ENCODE data around the gene NPL. TPM values are rescaled to one million over a fixed set of nuclear protein-coding genes. Genes with fewer than 3 reads are reported as not detected.
A peak's percentile ranks its signal among the peaks of the same experiment; 100 is the strongest.

Gene NPL
- total RNA-seq (ENCODE audit: unreplicated experiment): 2.3 TPM
- long read RNA-seq: 0 reads

DNA sequence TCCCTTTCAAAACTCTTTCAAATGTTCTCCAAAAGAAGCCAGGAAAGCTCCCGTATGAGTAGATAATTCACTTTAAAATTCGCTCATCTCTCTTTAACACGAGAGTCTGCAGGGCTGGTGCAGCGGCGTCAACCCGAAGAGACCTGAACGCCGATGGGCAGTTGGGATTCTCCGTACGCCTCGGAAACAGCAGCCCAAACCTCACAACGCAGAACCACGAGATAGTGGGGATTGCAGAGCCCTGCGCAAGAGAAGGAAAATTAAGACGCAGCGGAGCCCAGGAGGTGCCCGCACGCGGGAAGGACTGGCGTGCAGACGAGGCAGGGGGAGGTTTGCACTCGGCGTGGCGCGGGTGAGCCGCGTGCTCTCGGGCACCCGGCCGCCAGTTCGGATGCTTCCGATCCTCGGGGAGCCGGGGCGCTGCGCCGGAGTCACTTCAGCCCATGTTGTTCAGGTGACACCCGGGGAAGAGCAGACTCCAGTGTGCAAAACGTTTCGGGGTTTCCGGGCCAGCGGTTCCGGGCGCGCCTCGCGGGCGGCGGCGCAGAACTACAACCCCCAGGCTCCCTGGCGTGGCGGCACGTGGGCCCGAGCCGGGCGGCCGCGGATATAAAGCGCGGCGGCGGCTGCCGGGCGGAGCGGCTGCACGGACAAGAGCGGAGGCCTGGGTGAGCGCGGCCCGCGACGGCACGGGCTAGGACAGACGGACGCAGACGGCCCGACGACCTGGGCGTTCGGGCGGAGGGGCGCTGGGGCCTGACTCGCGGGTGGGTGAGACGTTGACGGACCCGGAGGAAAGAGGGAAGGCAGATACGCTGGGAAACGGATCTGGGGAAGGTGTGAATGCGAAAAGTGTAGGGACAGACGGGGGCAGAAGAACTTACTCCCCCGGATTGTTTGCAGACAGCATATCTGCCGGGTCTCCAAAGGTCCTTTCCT lies at the start of gene NPL:
NPL (plus strand) TSS at position 636 of the 939 bp plus-strand sequence. CDS start 4,599 bp downstream, outside the sequence.
- no peaks in the 10 kb centered on the region for H3K36me3 Mint-ChIP-seq (ENCODE audit: unreplicated experiment)
- peaks cover 6% of the 10 kb centered on the region for H3K27me3 Mint-ChIP-seq (ENCODE audit: unreplicated experiment)
- DNase-seq: peak; percentile 82
- no peak within 1 kb of the TSS for H3K27ac Mint-ChIP-seq (ENCODE audit: unreplicated experiment)
- TF ChIP-seq CTCF (IDR thresholded peaks at IDR 0.05; ENCODE audit: partially characterized antibody, unreplicated experiment): no peak
- H3K9me3 Mint-ChIP-seq (ENCODE audit: unreplicated experiment): no peaks in the 10 kb centered on the region
- H3K4me3 Mint-ChIP-seq (ENCODE audit: unreplicated experiment): peak within 1 kb of the TSS; percentile 96
- peaks cover 5% of the 10 kb centered on the region for H3K4me1 Mint-ChIP-seq (ENCODE audit: low read depth, unreplicated experiment)

DNA sequence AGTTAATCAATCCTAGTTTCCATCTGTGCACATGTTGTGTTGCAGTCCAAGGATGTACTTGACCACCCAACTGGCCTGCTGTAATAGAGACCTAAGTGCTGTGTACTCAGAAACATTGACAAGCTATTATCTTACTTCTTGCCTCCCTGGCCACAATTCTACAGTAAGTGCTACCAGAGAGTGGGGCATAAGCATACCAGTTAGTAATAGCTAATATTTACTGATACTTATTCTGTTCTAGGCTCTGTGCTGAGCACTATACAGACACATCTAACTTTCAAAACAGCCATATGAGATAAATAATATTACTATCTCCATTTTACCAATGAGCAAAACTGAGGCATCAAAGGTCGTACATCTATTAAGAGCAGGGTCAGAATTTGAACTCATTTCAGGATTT lies 49.5 kb upstream of the NPL start:
- Mint-ChIP-seq H3K9me3 (ENCODE audit: unreplicated experiment) (peaks cover 5% of the 10 kb centered on the region), H3K27ac (ENCODE audit: unreplicated experiment) (no peak overlapping the region), H3K4me1 (ENCODE audit: low read depth, unreplicated experiment) (peaks cover 4% of the 10 kb centered on the region), H3K36me3 (ENCODE audit: unreplicated experiment) (no peaks in the 10 kb centered on the region), H3K27me3 (ENCODE audit: unreplicated experiment) (peaks cover 3% of the 10 kb centered on the region), H3K4me3 (ENCODE audit: unreplicated experiment) (no peak overlapping the region)
- no peak for TF ChIP-seq CTCF (IDR thresholded peaks at IDR 0.05; ENCODE audit: partially characterized antibody, unreplicated experiment)
- no peak for DNase-seq

DNA sequence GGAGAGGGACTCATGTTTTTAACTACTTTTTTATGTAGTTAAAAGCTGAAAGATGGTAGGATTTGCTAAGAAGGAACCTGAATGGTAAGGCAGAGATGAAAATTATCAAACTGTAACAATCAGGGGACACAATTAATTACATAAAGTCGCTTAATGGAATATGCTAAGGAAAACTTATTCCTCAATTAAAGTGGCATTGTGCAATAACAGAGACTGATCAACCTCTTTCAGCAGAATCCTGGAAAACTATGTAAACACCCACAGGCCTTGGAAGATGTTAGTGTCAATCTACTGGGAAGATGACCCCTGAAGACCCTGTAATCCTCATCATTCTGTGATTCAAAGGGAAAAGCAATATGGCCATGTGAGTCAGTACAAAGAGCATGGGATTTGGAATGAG lies 46.8 kb upstream of the NPL start:
- H3K27ac Mint-ChIP-seq (ENCODE audit: unreplicated experiment): no peak overlapping the region
- no peak overlapping the region for H3K4me3 Mint-ChIP-seq (ENCODE audit: unreplicated experiment)
- no peaks in the 10 kb centered on the region for H3K36me3 Mint-ChIP-seq (ENCODE audit: unreplicated experiment)
- DNase-seq: no peak
- peaks cover 5% of the 10 kb centered on the region for H3K9me3 Mint-ChIP-seq (ENCODE audit: unreplicated experiment)
- TF ChIP-seq CTCF (IDR thresholded peaks at IDR 0.05; ENCODE audit: partially characterized antibody, unreplicated experiment): no peak
- peaks cover 3% of the 10 kb centered on the region for H3K27me3 Mint-ChIP-seq (ENCODE audit: unreplicated experiment)
- peaks cover 4% of the 10 kb centered on the region for H3K4me1 Mint-ChIP-seq (ENCODE audit: low read depth, unreplicated experiment)

DNA sequence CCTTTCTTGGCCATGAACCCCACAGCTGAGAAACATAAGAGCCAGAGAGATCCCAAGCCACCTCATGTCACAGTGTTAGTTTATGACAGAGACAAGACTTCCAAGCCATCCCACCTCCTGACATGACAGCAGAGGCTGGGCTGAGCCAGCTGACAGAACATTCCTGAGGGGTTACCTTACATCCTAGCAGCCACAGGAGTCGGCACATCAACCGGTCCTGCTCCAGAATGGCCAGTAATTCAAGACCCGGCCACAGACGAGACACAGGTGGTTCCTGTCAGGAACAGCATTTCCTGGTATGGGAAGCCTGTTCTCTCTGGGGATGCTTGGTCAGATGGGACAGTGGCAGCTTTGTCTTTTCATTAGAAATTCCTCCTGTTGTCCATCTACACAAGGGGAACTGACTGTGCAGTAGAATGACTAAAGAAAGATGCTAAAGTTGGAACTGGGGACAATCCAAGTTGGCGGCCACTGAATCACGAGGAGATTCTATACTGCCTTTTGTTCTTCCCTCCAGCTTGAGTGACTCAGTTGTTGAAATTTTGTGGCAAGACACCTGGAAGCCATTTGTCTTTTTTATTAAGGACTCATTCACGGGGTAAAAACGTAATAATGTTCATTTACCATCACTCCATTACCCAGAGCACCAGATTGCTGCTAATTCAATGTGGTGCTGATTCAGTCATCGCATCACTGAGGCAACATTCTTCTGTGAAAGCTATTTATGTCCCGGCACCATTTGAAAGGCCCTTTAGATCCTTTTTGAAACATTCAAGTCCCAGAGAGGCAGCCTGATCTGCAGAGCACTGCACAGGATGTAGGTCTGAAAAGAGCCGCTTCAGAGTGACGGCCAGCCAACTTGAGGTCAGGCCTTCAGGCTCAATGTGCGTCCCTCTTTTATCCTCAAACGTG lies 37.2 kb upstream of the NPL start:
- Mint-ChIP-seq H3K4me3 (ENCODE audit: unreplicated experiment) (no peak overlapping the region), H3K27me3 (ENCODE audit: unreplicated experiment) (no peaks in the 10 kb centered on the region), H3K4me1 (ENCODE audit: low read depth, unreplicated experiment) (peaks cover 8% of the 10 kb centered on the region), H3K36me3 (ENCODE audit: unreplicated experiment) (peaks cover 5% of the 10 kb centered on the region), H3K27ac (ENCODE audit: unreplicated experiment) (no peak overlapping the region), H3K9me3 (ENCODE audit: unreplicated experiment) (no peaks in the 10 kb centered on the region)
- peak; percentile 18 for DNase-seq
- TF ChIP-seq CTCF (IDR thresholded peaks at IDR 0.05; ENCODE audit: partially characterized antibody, unreplicated experiment): no peak

Data from glutamatergic neuron (in vitro differentiated cells).